Testis (tissue), 3 donors: ENCODE data around the gene KIF12. TPM values are rescaled to one million over a fixed set of nuclear protein-coding genes. Genes with fewer than 3 reads are reported as not detected.
"Not testable (repeated sequence)": the region's sequence is repeated elsewhere in the genome, so short reads cannot be mapped to it uniquely, and the experiment has no call there.

Experiments
- DNase-seq: peaks from one replicate; pipeline ENCODE4 v3.0.0-alpha.2; 2019
- H3K27ac ChIP-seq, 2 donors: fragments of 200-600 bp; sonication (generic); one replicate each; pipeline ENCODE4 v1.5.1; 2019
- H3K27me3 ChIP-seq: fragments of 200-600 bp; sonication (generic); one replicate; pipeline ENCODE4 v1.5.1; 2019
- H3K36me3 ChIP-seq: fragments of 200-600 bp; sonication (generic); one replicate; pipeline ENCODE4 v1.5.1; 2017; ENCODE audit warnings: low read depth; ENCODE audit errors: missing control alignments
- H3K4me1 ChIP-seq: fragments of 200-600 bp; sonication (generic); one replicate; pipeline ENCODE4 v1.5.1; 2019
- H3K4me3 ChIP-seq, 2 donors: fragments of 200-600 bp; sonication (generic); one replicate each; pipeline ENCODE4 v1.5.1; 2017 to 2019
- H3K9me3 ChIP-seq: fragments of 200-600 bp; sonication (generic); one replicate; pipeline ENCODE4 v1.5.1; 2017
- POLR2A ChIP-seq: fragments of 450-650 bp; IDR thresholded peaks from one replicate; pipeline ENCODE4 v1.6.1; 2017; ENCODE audit warnings: antibody characterized with exemption, mild to moderate bottlenecking, moderate library complexity
- WGBS, 2 donors: methylation state at CpG; one replicate each; pipeline ENCODE4 v1.1.5; 2018; 5-methylcytosine and 5-hydroxymethylcytosine counted together
- intact Hi-C: fragments of 100-400 bp; cut with DNase I; formaldehyde crosslinking; loops from one replicate; pipeline ENCODE4 v1.15.1; 2023; ENCODE audit warnings: low total_unique reads
- polyA plus RNA-seq: library from polyadenylated mRNA; stranded (reverse); fragments of 350-450 nt; fragmentation: Illumina TruSeq; extraction: RNeasy Lipid Tissue Mini Kit (QIAGEN cat#74804); gene quantifications from one replicate; pipeline ENCODE4 v1.2.3, GENCODE V29; 2014; ENCODE audit warnings: low read depth, low replicate concordance; ENCODE audit not compliant: insufficient read depth
- total RNA-seq, 2 donors: library from RNA; depleted of rRNA; stranded (reverse); fragments of >200 nt; gene quantifications; one replicate each; pipeline ENCODE4 v1.2.3, GENCODE V29; 2016
- TF ChIP-seq, protein P1 (sequence below), 3 experiments: fragments of 450-650 bp in 2 of 3; fragments of 200-600 bp in 1 of 3; sonication (generic) in 1 of 3; IDR thresholded peaks; one replicate each; pipeline ENCODE4 v1.5.1; 2016 to 2019; ENCODE audit warnings: antibody characterized with exemption in 3 of 3, mild to moderate bottlenecking in 2 of 3, moderate library complexity in 1 of 3

Gene KIF12
- total and polyA plus RNA-seq, 3 donors from 2014 or later: 5.4 to 9.2 (median 7.1) TPM

- H3K4me3 ChIP-seq: no peak overlapping the region
- no peaks in the 10 kb centered on the region for H3K4me1 ChIP-seq
- DNase-seq: no peak
- TF ChIP-seq POLR2A: no peak
- TF ChIP-seq, protein P1, sequence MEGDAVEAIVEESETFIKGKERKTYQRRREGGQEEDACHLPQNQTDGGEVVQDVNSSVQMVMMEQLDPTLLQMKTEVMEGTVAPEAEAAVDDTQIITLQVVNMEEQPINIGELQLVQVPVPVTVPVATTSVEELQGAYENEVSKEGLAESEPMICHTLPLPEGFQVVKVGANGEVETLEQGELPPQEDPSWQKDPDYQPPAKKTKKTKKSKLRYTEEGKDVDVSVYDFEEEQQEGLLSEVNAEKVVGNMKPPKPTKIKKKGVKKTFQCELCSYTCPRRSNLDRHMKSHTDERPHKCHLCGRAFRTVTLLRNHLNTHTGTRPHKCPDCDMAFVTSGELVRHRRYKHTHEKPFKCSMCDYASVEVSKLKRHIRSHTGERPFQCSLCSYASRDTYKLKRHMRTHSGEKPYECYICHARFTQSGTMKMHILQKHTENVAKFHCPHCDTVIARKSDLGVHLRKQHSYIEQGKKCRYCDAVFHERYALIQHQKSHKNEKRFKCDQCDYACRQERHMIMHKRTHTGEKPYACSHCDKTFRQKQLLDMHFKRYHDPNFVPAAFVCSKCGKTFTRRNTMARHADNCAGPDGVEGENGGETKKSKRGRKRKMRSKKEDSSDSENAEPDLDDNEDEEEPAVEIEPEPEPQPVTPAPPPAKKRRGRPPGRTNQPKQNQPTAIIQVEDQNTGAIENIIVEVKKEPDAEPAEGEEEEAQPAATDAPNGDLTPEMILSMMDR (IDR thresholded peaks at IDR 0.05): no peak
- H3K27me3 ChIP-seq: no peaks in the 10 kb centered on the region
- intact Hi-C loops: no loop called here
- no peak overlapping the region for H3K27ac ChIP-seq
- H3K36me3 ChIP-seq: no peaks in the 10 kb centered on the region
- no peaks in the 10 kb centered on the region for H3K9me3 ChIP-seq
- 94 to 98% methylated on average over 4 of the region's 4 CpGs for WGBS, 2 donors
Measured at GRCh38 chr9:114046237-114046755, 52.8 kb downstream of the KIF12 start.

GRCh38 chr9:114043660-114044059 is 55.4 kb downstream of the KIF12 start:
- H3K27ac ChIP-seq, H3K9me3 ChIP-seq, intact Hi-C loops, H3K27me3 ChIP-seq, H3K36me3 ChIP-seq, H3K4me3 ChIP-seq, DNase-seq, H3K4me1 ChIP-seq: not testable (repeated sequence)

Other genes with a start within 250 kb of the KIF12 start
- gene ZNF618, start 223.0 kb downstream of the KIF12 start, total RNA-seq: 10 to 100 TPM; 14.6 to 15.2 TPM
- 6.8 TPM for gene ZNF618, start 223.0 kb downstream of the KIF12 start, polyA plus RNA-seq
- gene AMBP, start 21.0 kb downstream of the KIF12 start, total RNA-seq: under 1 TPM; 0.47 to 0.68 TPM
- gene AMBP, start 21.0 kb downstream of the KIF12 start, polyA plus RNA-seq: 0.88 TPM
- 10 to 100 TPM; 25.7 to 68.8 TPM for gene COL27A1, start 56.2 kb upstream of the KIF12 start, total RNA-seq
- 9.3 TPM for gene COL27A1, start 56.2 kb upstream of the KIF12 start, polyA plus RNA-seq
- not detected for gene ORM1, start 223.8 kb upstream of the KIF12 start, total RNA-seq
- gene ORM1, start 223.8 kb upstream of the KIF12 start, polyA plus RNA-seq: 1.6 TPM
- gene ORM2, start 230.6 kb upstream of the KIF12 start, total RNA-seq: under 1 TPM in 1 of 2 donors, not detected in 1; 0.56 TPM
- 2.3 TPM for gene ORM2, start 230.6 kb upstream of the KIF12 start, polyA plus RNA-seq